ENCODE measurements around the gene MRPL52.
"Not testable (repeated sequence)": the region's sequence is repeated elsewhere in the genome, so short reads cannot be mapped to it uniquely, and the experiment has no call there.

GRCh38 chr14:22854296-22854695 lies 24.6 kb downstream of the MRPL52 start:
- TF ChIP-seq POLR2A (IDR thresholded peaks at IDR 0.05; ENCODE audit: low read depth, low read length); TAF1 (IDR thresholded peaks at IDR 0.05; ENCODE audit: low read depth, low read length); POLR2AphosphoS5 (IDR thresholded peaks at IDR 0.05; ENCODE audit: low read depth, low read length); SPI1 (IDR thresholded peaks at IDR 0.05; ENCODE audit: low read depth, low read length); PAX5 (IDR thresholded peaks at IDR 0.05; ENCODE audit: insufficient read depth, low read length, severe bottlenecking): not testable (repeated sequence)
